ENCODE data around the gene MRAS.
"Not testable (repeated sequence)": the region's sequence is repeated elsewhere in the genome, so short reads cannot be mapped to it uniquely, and the experiment has no call there.

The MRAS gene

GRCh38 chr3:138367326-138367850 lies 19.0 kb downstream of the MRAS start:
- DNase-seq (ENCODE audit: low read depth in 2 of 2) = no peak

- no peak for DNase-seq (ENCODE audit: low read depth in 2 of 2)
Measured at GRCh38 chr3:138367911-138368310, 19.5 kb downstream of the MRAS start.

DNA sequence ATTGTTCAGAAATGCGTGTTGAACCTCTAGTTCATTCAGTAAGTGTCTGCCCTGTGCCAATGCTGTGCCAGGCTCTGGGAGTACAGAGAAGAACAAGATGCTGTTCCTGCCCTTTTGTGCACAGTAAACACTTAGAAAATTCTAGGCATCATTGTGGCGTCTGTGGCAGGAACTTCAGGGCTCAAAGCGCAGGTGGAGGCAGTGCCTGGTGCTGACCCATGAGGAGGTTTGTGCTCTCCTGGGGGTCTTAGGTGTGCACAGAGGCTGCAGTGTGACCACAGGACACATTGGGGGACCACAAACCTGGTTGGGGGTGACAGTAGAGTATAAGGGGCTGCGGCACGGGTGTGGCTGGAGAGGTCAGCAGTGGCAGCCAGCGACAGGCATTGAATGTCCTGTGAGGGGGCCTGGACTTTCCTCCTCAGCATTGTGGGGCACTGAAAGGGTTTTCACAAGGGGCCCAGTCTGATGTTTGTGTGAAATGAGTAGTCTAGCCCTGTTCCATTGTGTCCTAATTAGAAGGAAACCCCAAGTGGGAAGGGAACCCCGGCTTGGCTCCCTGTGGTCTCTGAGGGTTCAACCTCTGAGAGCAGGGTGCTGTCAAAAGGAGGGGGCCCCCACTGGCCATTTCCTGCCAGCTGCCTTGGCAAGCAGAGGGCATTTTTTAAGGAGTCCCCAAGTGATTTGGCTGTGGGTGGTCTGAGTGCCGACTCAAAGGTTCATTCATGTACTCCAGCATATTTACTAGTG lies 20.9 kb downstream of the MRAS start:
- DNase-seq (ENCODE audit: low read depth in 2 of 2) = no peak

GRCh38 chr3:138370321-138370720 lies 21.9 kb downstream of the MRAS start:
- no peak for DNase-seq (ENCODE audit: low read depth in 2 of 2)

DNA sequence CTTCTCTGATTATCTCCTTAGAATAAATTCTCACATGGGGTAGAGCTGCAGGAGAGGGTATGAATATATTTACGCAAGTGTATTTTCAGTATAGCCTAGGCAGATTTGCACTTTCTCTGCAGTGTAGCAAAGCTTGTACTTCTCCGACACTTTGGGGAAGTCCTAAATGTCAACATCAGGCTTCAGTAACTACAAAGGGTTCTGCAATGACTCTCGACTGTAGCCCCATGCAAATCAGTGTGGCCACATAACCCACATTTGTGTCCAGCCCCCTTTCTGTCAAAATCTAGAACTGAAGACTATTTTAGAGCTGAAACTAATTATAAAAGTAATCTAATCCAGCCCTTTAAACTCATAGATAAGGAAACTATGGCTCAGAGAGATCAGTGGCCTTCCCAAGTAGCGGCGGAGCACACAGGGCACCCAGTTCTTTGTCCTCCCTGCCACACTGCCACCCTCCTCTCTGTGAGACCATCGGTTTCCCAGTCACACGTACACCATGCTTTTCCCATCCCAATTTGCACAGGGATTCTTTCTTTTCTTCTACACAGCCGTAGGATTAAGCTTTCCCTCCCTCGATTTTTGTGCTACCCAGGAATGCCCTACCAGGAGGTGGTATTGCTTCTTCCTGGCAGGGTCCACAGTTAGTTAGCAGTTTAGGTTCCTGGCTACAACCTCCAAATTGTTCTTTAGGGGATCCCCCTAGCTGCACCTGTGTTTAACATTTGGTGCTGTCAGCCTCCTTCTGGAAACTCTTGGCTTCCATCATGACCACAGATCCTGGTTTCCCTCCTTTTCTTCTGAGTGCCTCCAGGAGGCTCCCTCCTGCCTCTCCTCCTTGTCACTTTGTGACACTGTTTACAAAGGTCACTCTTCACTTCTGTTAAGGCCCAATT lies 22.9 kb downstream of the MRAS start:
- DNase-seq (ENCODE audit: low read depth in 2 of 2) = no peak

DNA sequence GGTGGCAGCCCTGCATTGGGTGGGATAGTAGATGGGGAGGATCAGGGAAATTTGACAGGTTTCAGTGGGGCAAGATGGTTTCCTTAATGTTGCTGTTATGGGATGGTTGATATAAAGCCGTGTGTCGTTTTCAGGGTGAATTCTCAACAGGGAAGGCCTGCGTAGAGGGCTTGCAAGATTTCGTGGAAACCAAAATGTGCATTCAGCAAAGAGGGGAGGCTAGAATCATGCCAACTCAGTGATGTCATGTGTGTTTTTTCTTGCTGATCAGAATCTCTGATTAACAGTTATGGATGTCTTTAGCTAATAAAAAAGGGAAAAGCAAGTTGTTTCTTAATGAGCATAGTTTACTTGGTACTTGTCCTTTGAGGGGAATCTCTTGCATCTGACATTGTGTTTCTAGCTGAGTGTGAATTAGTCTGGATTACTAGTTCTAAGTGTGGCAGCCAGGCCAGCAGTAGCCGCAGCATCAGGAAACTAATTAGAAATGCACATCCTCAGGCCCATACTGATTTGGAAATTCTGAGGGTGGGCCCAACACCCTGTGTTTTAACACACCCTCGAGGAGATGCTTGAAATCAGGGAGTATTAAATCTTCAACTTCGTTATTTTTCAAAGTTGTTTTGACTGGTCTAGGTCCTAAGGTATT lies 24.8 kb downstream of the MRAS start:
- no peak for DNase-seq (ENCODE audit: low read depth in 2 of 2)

DNA sequence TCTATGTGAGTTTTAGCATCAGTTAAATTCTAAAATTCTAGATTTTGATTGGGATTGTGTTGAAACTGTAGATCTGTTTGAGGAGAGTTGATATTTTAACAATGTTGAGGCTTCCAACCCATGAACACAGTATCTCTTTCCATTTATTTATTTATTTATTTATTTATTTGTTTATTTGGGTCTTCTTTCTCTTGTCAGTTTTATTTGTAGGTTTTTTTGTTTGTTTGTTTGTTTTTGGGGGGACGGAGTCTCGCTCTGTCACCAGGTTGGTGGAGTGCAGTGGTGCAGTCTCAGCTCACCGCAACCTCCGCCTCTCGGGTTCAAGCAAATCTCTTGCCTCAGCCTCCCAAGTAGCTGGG lies 25.3 kb downstream of the MRAS start:
- DNase-seq (ENCODE audit: low read depth in 2 of 2) = no peak

DNA sequence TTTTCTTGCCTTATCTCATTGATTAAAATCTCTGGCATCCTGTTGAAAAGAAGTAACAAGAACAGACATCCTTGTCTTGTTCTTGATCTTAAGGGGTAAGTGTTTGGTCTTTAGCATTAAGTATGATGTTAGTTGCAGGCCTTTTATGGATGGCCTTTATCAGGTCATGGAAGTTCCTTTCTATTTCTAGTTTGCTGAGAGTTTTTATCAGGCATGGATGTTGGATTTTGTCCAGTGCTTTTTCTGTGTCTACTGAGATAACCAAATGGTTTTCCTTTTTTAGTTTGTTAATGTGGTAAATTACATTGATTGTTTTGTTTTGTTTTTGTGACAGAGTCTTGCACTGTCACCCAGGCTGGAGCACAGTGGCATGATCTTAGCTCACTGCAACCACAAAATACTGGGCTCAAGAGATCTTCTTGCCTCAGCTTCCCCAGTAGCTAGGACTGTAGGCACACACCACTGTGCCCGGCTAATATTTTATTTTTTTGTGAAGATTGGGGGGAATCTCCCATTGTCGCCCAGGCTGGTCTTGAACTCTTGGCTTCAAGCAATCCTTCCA lies 26.3 kb downstream of the MRAS start:
- DNase-seq (ENCODE audit: low read depth in 2 of 2) = no peak

DNA sequence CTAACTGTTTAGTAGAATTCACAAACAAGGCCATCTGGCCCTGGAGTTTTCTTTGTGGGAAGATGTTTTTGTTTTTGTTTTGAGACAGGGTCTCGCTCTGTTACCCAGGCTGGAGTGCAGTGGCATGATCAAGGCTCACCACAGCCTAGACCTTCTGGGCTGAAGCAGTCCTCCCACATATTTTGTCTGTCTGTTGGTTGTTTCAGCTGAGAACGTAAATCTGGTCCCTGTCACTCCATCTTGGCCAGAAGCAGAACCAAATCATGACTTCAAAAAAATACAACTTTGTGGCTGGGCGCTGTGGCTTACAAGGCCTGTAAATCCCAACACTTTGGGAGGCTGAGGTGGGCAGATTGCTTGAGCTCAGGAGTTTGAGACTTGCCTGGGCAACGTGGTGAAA lies 27.1 kb downstream of the MRAS start:
- DNase-seq (ENCODE audit: low read depth in 2 of 2) = no peak

DNA sequence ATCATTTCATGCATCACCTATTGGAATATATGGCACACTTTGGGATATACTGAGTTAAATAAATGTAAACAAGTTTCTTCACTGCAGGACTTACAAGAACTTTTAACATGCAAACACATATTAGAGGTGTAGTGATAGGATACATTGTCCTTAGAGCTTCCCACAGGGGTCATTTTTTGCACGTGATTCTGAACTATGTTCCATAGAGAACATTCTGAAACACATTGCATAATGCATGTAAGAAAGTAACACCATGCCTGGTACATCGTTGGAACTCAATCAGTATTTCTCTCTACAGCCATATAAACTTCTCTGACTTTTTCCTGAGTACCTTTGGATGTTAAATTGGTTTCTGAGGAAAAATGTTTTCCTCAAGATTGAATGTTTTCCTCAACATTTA lies 28.3 kb downstream of the MRAS start:
- no peak for DNase-seq (ENCODE audit: low read depth in 2 of 2)

DNA sequence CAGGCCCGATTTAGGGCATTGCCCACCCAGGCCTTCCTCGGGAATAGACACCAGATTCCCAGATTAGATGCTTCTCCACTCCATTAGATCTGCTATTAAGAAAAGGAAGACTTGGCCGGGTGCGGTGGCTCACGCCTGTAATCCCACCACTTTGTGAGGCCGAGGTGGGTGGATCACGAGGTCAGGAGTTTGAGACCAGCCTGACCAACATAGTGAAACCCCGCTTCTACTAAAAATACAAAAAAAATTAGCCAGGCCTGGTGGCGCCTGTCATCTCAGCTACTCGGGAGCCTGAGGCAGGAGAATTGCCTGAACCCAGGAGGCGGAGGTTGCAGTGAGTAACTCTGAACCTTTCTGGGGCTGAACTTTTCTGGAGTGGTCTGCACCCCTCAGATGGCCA lies 28.8 kb downstream of the MRAS start:
- DNase-seq (ENCODE audit: low read depth in 2 of 2) = not testable (repeated sequence)

DNA sequence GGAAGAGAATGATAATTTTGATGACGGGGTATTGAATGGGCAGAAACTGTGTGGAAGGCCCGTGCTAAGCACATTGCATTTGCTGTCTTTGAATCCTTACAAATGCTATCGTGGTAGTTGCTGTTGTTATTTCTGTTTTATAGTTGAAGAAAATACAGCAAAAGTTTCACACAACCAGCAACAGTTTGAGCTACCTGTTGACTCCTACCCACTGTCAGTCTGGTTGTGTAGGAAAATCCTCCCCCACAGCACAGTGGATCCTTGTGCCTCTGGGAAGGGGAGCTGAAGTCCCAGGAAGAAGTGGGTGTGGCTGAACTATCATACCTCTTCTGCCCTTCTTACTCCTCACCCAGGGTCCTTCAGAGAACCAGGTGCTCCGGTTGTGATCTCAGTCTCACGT lies 29.4 kb downstream of the MRAS start:
- DNase-seq (ENCODE audit: low read depth in 2 of 2) = no peak

GRCh38 chr3:138378331-138378730 lies 30.0 kb downstream of the MRAS start:
- DNase-seq (ENCODE audit: low read depth in 2 of 2) = no peak

GRCh38 chr3:138378990-138379389 lies 30.6 kb downstream of the MRAS start:
- DNase-seq (ENCODE audit: low read depth in 2 of 2) = no peak

DNA sequence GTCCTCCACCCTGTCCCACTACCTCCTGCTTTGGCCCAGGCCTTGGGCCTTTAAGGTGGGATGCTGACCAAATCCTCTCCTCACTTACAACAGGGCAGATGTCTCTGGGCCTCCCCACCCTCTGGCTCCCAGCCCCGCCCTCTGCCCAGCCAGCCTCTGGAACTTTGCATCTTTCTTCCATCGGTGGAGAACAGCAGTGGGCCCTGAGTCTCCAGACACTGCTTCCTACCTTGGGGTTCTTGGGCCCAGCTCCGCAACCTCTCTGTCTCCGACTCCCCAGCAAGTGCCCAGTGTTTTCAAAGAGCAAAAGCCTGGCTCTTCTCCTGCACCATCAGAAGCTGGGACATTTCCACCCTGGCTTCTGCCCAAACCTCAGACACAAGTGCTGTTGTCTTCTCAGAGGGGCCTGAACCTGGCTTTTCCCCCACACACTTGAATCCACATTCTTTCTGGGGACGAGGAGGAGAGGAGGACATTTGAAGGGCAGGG lies 33.1 kb downstream of the MRAS start:
- DNase-seq (ENCODE audit: low read depth in 2 of 2) = no peak

DNA sequence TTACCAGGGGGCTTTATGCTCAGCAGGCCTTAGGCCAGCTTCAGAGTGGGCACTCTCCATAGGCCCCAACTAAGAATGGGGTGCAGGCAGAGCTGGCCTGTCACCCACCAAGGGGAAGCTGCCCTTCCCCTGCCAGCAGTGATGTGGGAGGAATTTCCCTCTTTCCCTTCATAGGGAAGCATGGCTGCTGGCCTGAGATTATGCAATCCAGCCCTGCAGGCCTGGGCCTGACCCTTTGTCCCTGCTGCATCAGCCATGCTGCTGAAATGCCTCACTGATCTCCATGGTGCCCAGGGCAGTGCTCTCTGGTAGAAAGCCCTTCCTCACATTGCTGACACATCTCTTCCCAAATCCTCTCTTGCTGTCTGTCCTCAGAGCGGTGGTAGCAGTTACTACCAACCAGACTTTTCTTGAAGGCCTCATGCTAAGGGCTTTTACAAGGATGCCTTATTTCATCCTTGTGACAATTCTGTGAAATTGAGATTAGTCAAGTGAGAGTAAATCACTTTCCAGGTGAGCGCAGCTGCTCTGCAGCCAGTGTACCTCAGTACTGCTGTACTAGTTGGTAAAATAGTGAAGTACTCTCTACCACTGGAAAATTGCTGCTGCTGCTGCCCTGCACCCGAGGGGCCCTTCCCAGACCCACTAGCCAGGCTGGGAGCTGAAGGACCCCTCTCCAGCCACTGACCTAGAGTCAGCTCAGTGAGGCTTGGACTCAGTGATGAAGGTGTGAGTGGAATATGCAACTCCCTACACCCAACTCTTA lies 33.8 kb downstream of the MRAS start:
- DNase-seq (ENCODE audit: low read depth in 2 of 2) = no peak

GRCh38 chr3:138383715-138384465 lies 35.5 kb downstream of the MRAS start:
- no peak for DNase-seq (ENCODE audit: low read depth in 2 of 2)

GRCh38 chr3:138384531-138384930 lies 36.2 kb downstream of the MRAS start:
- no peak for DNase-seq (ENCODE audit: low read depth in 2 of 2)

- DNase-seq (ENCODE audit: low read depth in 2 of 2) = no peak
Measured at GRCh38 chr3:138384976-138385375, 36.6 kb downstream of the MRAS start.

- DNase-seq (ENCODE audit: low read depth in 2 of 2) = no peak
Measured at GRCh38 chr3:138389144-138389601, 40.8 kb downstream of the MRAS start.
